ENCODE measurements around the gene PIGB.
"Not testable (repeated sequence)": the region's sequence is repeated elsewhere in the genome, so short reads cannot be mapped to it uniquely, and the experiment has no call there.

The PIGB gene

GRCh38 chr15:55389264-55389607, 70.2 kb downstream of the PIGB start:
- Histone ChIP-seq H3K4me1 (ENCODE audit: control insufficient read depth, insufficient read depth, low read length) (no peaks in the 10 kb centered on the region), H3K27me3 (ENCODE audit: control insufficient read depth, insufficient read depth, low read length) (no peaks in the 10 kb centered on the region), H3K9ac (ENCODE audit: low read depth, low read length) (no peak overlapping the region), H3K4me3 (ENCODE audit: low read depth, low read length) (no peak overlapping the region), H3K9me3 (ENCODE audit: control insufficient read depth, insufficient read depth, low read length) (no peaks in the 10 kb centered on the region), H3K36me3 (ENCODE audit: control insufficient read depth, insufficient read depth, low read length) (peaks cover 3% of the 10 kb centered on the region)

GRCh38 chr15:55394694-55395093, 75.7 kb downstream of the PIGB start:
- no peak overlapping the region for H3K9ac ChIP-seq (ENCODE audit: low read depth, low read length)

GRCh38 chr15:55398243-55398642, 79.2 kb downstream of the PIGB start:
- Histone ChIP-seq H3K36me3 (ENCODE audit: control insufficient read depth, insufficient read depth, low read length) (no peaks in the 10 kb centered on the region), H3K4me1 (ENCODE audit: control insufficient read depth, insufficient read depth, low read length) (no peaks in the 10 kb centered on the region), H3K9ac (ENCODE audit: low read depth, low read length) (no peak overlapping the region), H3K27me3 (ENCODE audit: control insufficient read depth, insufficient read depth, low read length) (no peaks in the 10 kb centered on the region), H3K4me3 (ENCODE audit: low read depth, low read length) (no peak overlapping the region), H3K9me3 (ENCODE audit: control insufficient read depth, insufficient read depth, low read length) (no peaks in the 10 kb centered on the region)

More at GRCh38 chr15:55394694-55395093, 75.7 kb downstream of the PIGB start:
- Histone ChIP-seq H3K36me3 (ENCODE audit: control insufficient read depth, insufficient read depth, low read length) (no peaks in the 10 kb centered on the region), H3K4me1 (ENCODE audit: control insufficient read depth, insufficient read depth, low read length) (no peaks in the 10 kb centered on the region), H3K4me3 (ENCODE audit: low read depth, low read length) (no peak overlapping the region), H3K9me3 (ENCODE audit: control insufficient read depth, insufficient read depth, low read length) (no peaks in the 10 kb centered on the region), H3K27me3 (ENCODE audit: control insufficient read depth, insufficient read depth, low read length) (no peaks in the 10 kb centered on the region)

GRCh38 chr15:55400050-55400449, 81.0 kb downstream of the PIGB start:
- not testable (repeated sequence) for H3K27me3 ChIP-seq (ENCODE audit: control insufficient read depth, insufficient read depth, low read length); H3K9ac ChIP-seq (ENCODE audit: low read depth, low read length)

GRCh38 chr15:55401786-55402246, 82.8 kb downstream of the PIGB start:
- Histone ChIP-seq H3K4me1 (ENCODE audit: control insufficient read depth, insufficient read depth, low read length) (no peaks in the 10 kb centered on the region), H3K27me3 (ENCODE audit: control insufficient read depth, insufficient read depth, low read length) (no peaks in the 10 kb centered on the region), H3K9me3 (ENCODE audit: control insufficient read depth, insufficient read depth, low read length) (no peaks in the 10 kb centered on the region), H3K36me3 (ENCODE audit: control insufficient read depth, insufficient read depth, low read length) (no peaks in the 10 kb centered on the region), H3K9ac (ENCODE audit: low read depth, low read length) (no peak overlapping the region), H3K4me3 (ENCODE audit: low read depth, low read length) (no peak overlapping the region)

More at GRCh38 chr15:55400050-55400449, 81.0 kb downstream of the PIGB start:
- not testable (repeated sequence) for H3K4me1 ChIP-seq (ENCODE audit: control insufficient read depth, insufficient read depth, low read length); H3K9me3 ChIP-seq (ENCODE audit: control insufficient read depth, insufficient read depth, low read length); H3K36me3 ChIP-seq (ENCODE audit: control insufficient read depth, insufficient read depth, low read length); H3K4me3 ChIP-seq (ENCODE audit: low read depth, low read length)

- Histone ChIP-seq H3K36me3 (ENCODE audit: control insufficient read depth, insufficient read depth, low read length) (no peaks in the 10 kb centered on the region), H3K9ac (ENCODE audit: low read depth, low read length) (no peak overlapping the region), H3K27me3 (ENCODE audit: control insufficient read depth, insufficient read depth, low read length) (no peaks in the 10 kb centered on the region), H3K4me1 (ENCODE audit: control insufficient read depth, insufficient read depth, low read length) (no peaks in the 10 kb centered on the region), H3K9me3 (ENCODE audit: control insufficient read depth, insufficient read depth, low read length) (no peaks in the 10 kb centered on the region), H3K4me3 (ENCODE audit: low read depth, low read length) (no peak overlapping the region)
These were observed 83.7 kb downstream of the PIGB start for GRCh38 chr15:55402707-55403106.

GRCh38 chr15:55403531-55403930, 84.5 kb downstream of the PIGB start:
- H3K4me1 ChIP-seq (ENCODE audit: control insufficient read depth, insufficient read depth, low read length) = no peaks in the 10 kb centered on the region
- H3K9me3 ChIP-seq (ENCODE audit: control insufficient read depth, insufficient read depth, low read length) = no peaks in the 10 kb centered on the region
- H3K4me3 ChIP-seq (ENCODE audit: low read depth, low read length) = no peak overlapping the region
- no peaks in the 10 kb centered on the region for H3K27me3 ChIP-seq (ENCODE audit: control insufficient read depth, insufficient read depth, low read length)
- H3K9ac ChIP-seq (ENCODE audit: low read depth, low read length) = no peak overlapping the region
- no peaks in the 10 kb centered on the region for H3K36me3 ChIP-seq (ENCODE audit: control insufficient read depth, insufficient read depth, low read length)
